Right lobe of liver (tissue), 6 donors: ENCODE measurements around the gene SHCBP1. TPM values are rescaled to one million over a fixed set of nuclear protein-coding genes. Genes with fewer than 3 reads are reported as not detected.

Source experiments
- ATAC-seq, 4 donors: fragments of 200-7000 bp; cut with Tn5 transposase; one replicate each; pipeline ENCODE4 v1.9.1; 2020; ENCODE audit warnings: mild to moderate bottlenecking in 4 of 4, moderate library complexity in 4 of 4
- DNase-seq, 3 donors: peaks; one replicate each; pipeline ENCODE4 v3.0.0-alpha.2; 2020
- H3K27ac ChIP-seq, 3 donors: fragments of 200-600 bp; one replicate each; pipeline ENCODE4 v1.8.0; 2022
- H3K27me3 ChIP-seq, 2 donors: fragments of 200-600 bp; one replicate each; pipeline ENCODE4 v1.8.0; 2022
- H3K36me3 ChIP-seq, 4 donors: fragments of 200-600 bp; sonication (generic) in 1 of 4; one replicate each; pipeline versions ENCODE4 v1.5.1 to v1.8.0; 2017 to 2022; ENCODE audit warnings: control low read depth in 1 of 4
- H3K4me1 ChIP-seq, 4 donors: fragments of 200-600 bp; sonication (generic) in 1 of 4; one replicate each; pipeline versions ENCODE4 v1.5.1 to v1.8.0; 2017 to 2022; ENCODE audit warnings: control low read depth in 1 of 4
- H3K4me3 ChIP-seq, 3 donors: fragments of 200-600 bp; one replicate each; pipeline ENCODE4 v1.8.0; 2022
- H3K9me3 ChIP-seq, 4 donors: fragments of 200-600 bp; sonication (generic) in 1 of 4; one replicate each; pipeline versions ENCODE4 v1.5.1 to v1.8.0; 2017 to 2022; ENCODE audit warnings: control low read depth in 1 of 4
- POLR2A ChIP-seq: fragments of 450-650 bp; IDR thresholded peaks from one replicate; pipeline ENCODE4 v1.6.1; 2017; ENCODE audit warnings: antibody characterized with exemption, mild to moderate bottlenecking
- WGBS: methylation state at CpG from one replicate; pipeline ENCODE4 v1.1.6; 2018; ENCODE audit warnings: low coverage, low lambda C conversion rate; ENCODE audit not compliant: insufficient coverage; ENCODE audit errors: missing lambda C conversion rate; 5-methylcytosine and 5-hydroxymethylcytosine counted together
- intact Hi-C, 2 donors: fragments of 100-400 bp; cut with DNase I; formaldehyde crosslinking; loops; one replicate each; pipeline versions ENCODE4 v1.11.2 to v1.14.1; 2022
- total RNA-seq, 6 experiments: library from RNA; depleted of rRNA in 2 of 6; stranded (reverse); fragments of >200 nt in 2 of 6; fragmentation: NEBNext Ultra II Directional in 3 of 6; extraction: Animal tissue kit (Norgen Biotek cat#: 25700) in 3 of 6; gene quantifications; one replicate each; pipeline versions ENCODE4 v1.1.0 to v1.2.4, GENCODE V29; 2016 to 2023
- TF ChIP-seq, protein P1 (sequence below), 4 donors: fragments of 200-600 bp in 3 of 4; fragments of 450-650 bp in 1 of 4; IDR thresholded peaks; one replicate each; pipeline versions ENCODE4 v1.5.1 to v1.8.0; 2016 to 2022; ENCODE audit warnings: antibody characterized with exemption in 4 of 4, mild to moderate bottlenecking in 2 of 4
- donor health status: DM: no; HTN: yes; CAD: no.
- donor health status: DM: no; HTN: no; CAD: no.
- donor health status: DM: no; HTN: no; CAD: no.
- donor health status: DM: no; HTN: yes; CAD: no.
- donor health status: DM: no; HTN: yes; CAD: no.

Gene SHCBP1
- total RNA-seq, 6 experiments from 2014 or later: 0.18 to 0.93 (median 0.66) TPM; not detected in 1

GRCh38 chr16:46586011-46586577 lies 35.1 kb downstream of the SHCBP1 start:
- no peaks in the 10 kb centered on the region for H3K36me3 ChIP-seq
- ATAC-seq (no peak), DNase-seq (no peak)
- TF ChIP-seq POLR2A: no peak
- TF ChIP-seq, protein P1, sequence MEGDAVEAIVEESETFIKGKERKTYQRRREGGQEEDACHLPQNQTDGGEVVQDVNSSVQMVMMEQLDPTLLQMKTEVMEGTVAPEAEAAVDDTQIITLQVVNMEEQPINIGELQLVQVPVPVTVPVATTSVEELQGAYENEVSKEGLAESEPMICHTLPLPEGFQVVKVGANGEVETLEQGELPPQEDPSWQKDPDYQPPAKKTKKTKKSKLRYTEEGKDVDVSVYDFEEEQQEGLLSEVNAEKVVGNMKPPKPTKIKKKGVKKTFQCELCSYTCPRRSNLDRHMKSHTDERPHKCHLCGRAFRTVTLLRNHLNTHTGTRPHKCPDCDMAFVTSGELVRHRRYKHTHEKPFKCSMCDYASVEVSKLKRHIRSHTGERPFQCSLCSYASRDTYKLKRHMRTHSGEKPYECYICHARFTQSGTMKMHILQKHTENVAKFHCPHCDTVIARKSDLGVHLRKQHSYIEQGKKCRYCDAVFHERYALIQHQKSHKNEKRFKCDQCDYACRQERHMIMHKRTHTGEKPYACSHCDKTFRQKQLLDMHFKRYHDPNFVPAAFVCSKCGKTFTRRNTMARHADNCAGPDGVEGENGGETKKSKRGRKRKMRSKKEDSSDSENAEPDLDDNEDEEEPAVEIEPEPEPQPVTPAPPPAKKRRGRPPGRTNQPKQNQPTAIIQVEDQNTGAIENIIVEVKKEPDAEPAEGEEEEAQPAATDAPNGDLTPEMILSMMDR (IDR thresholded peaks at IDR 0.05): no peak
- H3K9me3 ChIP-seq: no peaks in the 10 kb centered on the region
- no peaks in the 10 kb centered on the region for H3K4me1 ChIP-seq
- intact Hi-C loops: no loop called here
- no peaks in the 10 kb centered on the region for H3K27me3 ChIP-seq
- H3K27ac ChIP-seq: no peak overlapping the region
- no peak overlapping the region for H3K4me3 ChIP-seq

DNA sequence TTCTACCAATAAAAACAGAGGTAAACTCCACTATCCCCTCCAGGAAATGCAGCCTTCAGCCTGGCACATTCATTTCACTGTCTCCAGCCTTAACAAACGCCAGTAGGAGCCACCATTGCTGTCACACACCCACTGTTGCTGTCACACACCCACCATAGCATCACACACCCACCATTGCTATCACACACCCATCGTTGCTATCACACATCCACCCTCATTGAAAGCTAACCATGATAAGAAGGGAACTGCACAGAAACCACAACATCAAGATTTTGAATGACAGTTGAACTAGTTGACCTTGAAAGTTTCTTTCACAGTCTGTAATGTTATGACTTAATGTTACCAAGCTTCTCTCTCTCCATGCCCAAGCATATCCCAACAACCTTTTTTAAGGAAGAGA lies 38.1 kb downstream of the SHCBP1 start:
- H3K27me3 ChIP-seq: no peaks in the 10 kb centered on the region
- H3K9me3 ChIP-seq: no peaks in the 10 kb centered on the region
- TF ChIP-seq POLR2A: no peak
- TF ChIP-seq, protein P1 (IDR thresholded peaks at IDR 0.05): no peak
- DNase-seq (no peak), ATAC-seq (no peak)
- intact Hi-C loops: no loop called here
- H3K4me1 ChIP-seq: no peaks in the 10 kb centered on the region
- no peak overlapping the region for H3K4me3 ChIP-seq
- H3K36me3 ChIP-seq: no peaks in the 10 kb centered on the region
- no peak overlapping the region for H3K27ac ChIP-seq
- WGBS: 62% methylated on average over 2 of the region's 2 CpGs

DNA sequence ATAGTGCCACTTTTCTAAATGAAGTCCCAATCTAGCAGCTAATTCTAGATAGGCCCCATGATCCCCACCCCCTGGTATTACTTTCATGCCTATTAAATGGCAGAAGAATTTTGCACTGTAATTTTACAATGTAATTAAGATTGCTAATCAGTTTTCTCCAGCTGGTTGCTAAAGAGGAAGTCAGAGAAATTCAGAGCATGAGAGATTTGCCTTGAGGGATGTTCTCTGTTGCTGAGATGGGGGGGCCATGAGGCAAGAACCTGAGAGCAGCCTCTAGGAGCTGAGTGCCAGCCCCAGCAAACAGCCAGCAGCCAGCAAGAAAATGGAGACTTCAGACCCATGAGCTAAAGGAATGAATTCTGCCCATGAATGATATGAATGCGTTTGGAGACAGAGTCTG lies 38.9 kb downstream of the SHCBP1 start:
- ATAC-seq (no peak), DNase-seq (no peak)
- Histone ChIP-seq H3K4me1 (no peaks in the 10 kb centered on the region), H3K36me3 (no peaks in the 10 kb centered on the region), H3K27me3 (no peaks in the 10 kb centered on the region), H3K9me3 (no peaks in the 10 kb centered on the region), H3K27ac (no peak overlapping the region), H3K4me3 (no peak overlapping the region)
- TF ChIP-seq POLR2A: no peak
- TF ChIP-seq, protein P1 (IDR thresholded peaks at IDR 0.05): no peak
- intact Hi-C loops: no loop called here
- 89% methylated on average over 1 of the region's 1 CpG for WGBS

DNA sequence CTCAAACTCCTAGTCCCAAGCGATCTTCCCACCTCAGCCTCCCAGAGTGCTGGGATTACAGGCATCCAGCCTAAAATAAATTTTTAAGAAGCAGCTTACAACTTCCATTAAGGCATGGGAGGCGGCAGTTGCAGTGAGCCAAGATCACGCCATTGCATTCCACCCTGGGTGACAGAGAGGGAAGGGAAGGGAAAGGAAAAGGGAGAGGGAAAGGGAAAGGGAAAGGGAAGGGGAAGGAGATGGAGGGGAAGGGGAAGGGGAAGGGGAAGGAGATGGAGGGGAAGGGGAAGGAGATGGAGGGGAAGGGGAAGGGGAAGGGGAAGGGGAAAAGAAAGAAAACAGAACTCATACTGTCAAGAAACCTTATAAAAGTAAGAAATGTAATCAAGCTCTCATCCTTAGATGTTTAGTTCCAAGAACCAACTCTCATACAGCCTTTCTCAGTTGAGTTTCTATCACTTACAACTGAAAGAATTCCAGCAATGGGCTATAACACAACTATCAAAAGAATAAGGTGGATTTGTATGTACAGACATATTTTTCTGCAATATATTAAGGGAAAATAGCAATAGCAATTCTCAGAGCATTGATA lies 43.1 kb downstream of the SHCBP1 start:
- WGBS: 100% methylated on average over 2 of the region's 3 CpGs
- DNase-seq: no peak
- Histone ChIP-seq H3K27ac (no peak overlapping the region), H3K36me3 (no peaks in the 10 kb centered on the region), H3K4me1 (no peaks in the 10 kb centered on the region), H3K4me3 (no peak overlapping the region), H3K9me3 (no peaks in the 10 kb centered on the region), H3K27me3 (no peaks in the 10 kb centered on the region)
- intact Hi-C loops: no loop called here
- no peak for ATAC-seq
- TF ChIP-seq POLR2A: no peak
- TF ChIP-seq, protein P1 (IDR thresholded peaks at IDR 0.05): no peak

DNA sequence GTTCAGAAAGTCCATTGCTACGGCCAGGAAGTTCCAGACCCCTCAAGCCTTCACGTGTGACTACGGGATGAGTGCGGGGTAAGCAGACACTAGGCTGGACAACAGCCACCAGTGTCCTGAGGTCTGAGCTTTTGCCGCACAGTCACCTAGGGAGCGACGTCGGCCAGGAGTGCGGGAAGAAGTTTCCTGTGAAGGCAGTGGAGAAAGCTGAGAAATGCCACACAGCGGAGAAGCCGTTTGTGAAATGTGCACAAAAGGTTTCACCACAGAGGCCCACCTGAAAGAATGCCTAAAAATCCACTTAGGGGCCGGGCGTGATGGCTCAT lies 47.4 kb downstream of the SHCBP1 start:
- H3K27me3 ChIP-seq: no peaks in the 10 kb centered on the region
- H3K9me3 ChIP-seq: no peaks in the 10 kb centered on the region
- 42% methylated on average over 4 of the region's 13 CpGs for WGBS
- H3K27ac ChIP-seq: no peak overlapping the region
- TF ChIP-seq, protein P1 (IDR thresholded peaks at IDR 0.05): no peak
- TF ChIP-seq POLR2A: no peak
- no peaks in the 10 kb centered on the region for H3K36me3 ChIP-seq
- ATAC-seq (no peak), DNase-seq (no peak)
- intact Hi-C loops: no loop called here
- H3K4me1 ChIP-seq: no peaks in the 10 kb centered on the region
- H3K4me3 ChIP-seq: no peak overlapping the region
